AG09319 (cell line): Measurements from ENCODE around the gene ANKRD12.
"Not testable (repeated sequence)": the region's sequence is repeated elsewhere in the genome, so short reads cannot be mapped to it uniquely, and the experiment has no call there.

Experiments
- DNase-seq: peaks from one replicate; pipeline ENCODE4 v3.0.0-alpha.2; 2010; ENCODE audit warnings: low read depth; ENCODE audit errors: extremely low read depth
- CTCF ChIP-seq: IDR thresholded peaks from 2 replicates; pipeline ENCODE4 v1.5.1; 2011; ENCODE audit warnings: low read depth, mild to moderate bottlenecking, inconsistent platforms, low read length, moderate library complexity

The ANKRD12 gene

GRCh38 chr18:9248661-9249060, 112.1 kb downstream of the ANKRD12 start:
- no peak for DNase-seq
- TF ChIP-seq CTCF, result no peak

- TF ChIP-seq CTCF, result no peak
- DNase-seq, result no peak
Observed at GRCh38 chr18:9249254-9249653, 112.7 kb downstream of the ANKRD12 start.

GRCh38 chr18:9259173-9259572, 122.6 kb downstream of the ANKRD12 start:
- no peak for TF ChIP-seq CTCF
- DNase-seq, result no peak

- DNase-seq, result no peak
- no peak for TF ChIP-seq CTCF
Observed at GRCh38 chr18:9260388-9261380, 124.1 kb downstream of the ANKRD12 start.

- no peak for DNase-seq
- no peak for TF ChIP-seq CTCF
Observed at GRCh38 chr18:9263264-9263663, 126.7 kb downstream of the ANKRD12 start.

- not testable (repeated sequence) for DNase-seq
Observed at GRCh38 chr18:9264797-9265196, 128.2 kb downstream of the ANKRD12 start.

- no peak for TF ChIP-seq CTCF
- DNase-seq, result no peak
Observed at GRCh38 chr18:9273221-9273620, 136.6 kb downstream of the ANKRD12 start.

- no peak for DNase-seq
- TF ChIP-seq CTCF, result no peak
Observed at GRCh38 chr18:9275890-9276289, 139.3 kb downstream of the ANKRD12 start.
